Cardiac fibroblast (primary cell): ENCODE results near the gene PNP.
"Not testable (repeated sequence)": the region's sequence is repeated elsewhere in the genome, so short reads cannot be mapped to it uniquely, and the experiment has no call there.

Experiments
- DNase-seq, 2 donors: peaks; one replicate each; pipeline versions ENCODE4 v3.0.0 to v3.0.0-alpha.2; 2010; ENCODE audit warnings: low read depth in 2 of 2
- H3K4me3 ChIP-seq, 2 donors: replicated peaks in 1 of 2; 1 replicate in 1 of 2; 2 replicates in 1 of 2; pipeline ENCODE4 v1.5.1; 2011; ENCODE audit warnings: low read depth in 2 of 2, low read length in 2 of 2, mild to moderate bottlenecking in 2 of 2, moderate library complexity in 1 of 2
- TF ChIP-seq, protein P1 (sequence below): IDR thresholded peaks from one replicate; pipeline ENCODE4 v1.5.1; 2011; ENCODE audit warnings: low read depth, mild to moderate bottlenecking, low read length, inconsistent platforms

The PNP gene

DNA sequence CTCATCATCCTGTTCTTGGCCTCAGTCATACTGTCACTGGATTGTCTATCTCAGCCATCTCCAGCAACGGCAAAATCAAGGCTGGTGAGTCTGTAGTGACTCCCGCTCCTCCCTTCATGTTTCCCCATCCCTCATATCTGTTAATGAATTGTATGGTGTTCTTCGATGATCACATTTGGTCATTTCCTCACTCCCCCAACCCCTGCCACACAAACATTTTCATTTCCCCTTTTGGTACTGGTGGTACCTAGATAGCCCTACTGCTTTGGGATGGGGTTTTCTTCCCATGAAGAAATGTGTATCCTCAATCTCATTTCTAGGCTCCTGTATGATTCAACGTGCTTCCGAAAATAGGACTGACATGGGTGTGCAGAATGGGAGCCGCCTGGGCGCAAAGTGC lies 30.5 kb upstream of the PNP start:
- no peak overlapping the region for H3K4me3 ChIP-seq
- TF ChIP-seq, protein P1, sequence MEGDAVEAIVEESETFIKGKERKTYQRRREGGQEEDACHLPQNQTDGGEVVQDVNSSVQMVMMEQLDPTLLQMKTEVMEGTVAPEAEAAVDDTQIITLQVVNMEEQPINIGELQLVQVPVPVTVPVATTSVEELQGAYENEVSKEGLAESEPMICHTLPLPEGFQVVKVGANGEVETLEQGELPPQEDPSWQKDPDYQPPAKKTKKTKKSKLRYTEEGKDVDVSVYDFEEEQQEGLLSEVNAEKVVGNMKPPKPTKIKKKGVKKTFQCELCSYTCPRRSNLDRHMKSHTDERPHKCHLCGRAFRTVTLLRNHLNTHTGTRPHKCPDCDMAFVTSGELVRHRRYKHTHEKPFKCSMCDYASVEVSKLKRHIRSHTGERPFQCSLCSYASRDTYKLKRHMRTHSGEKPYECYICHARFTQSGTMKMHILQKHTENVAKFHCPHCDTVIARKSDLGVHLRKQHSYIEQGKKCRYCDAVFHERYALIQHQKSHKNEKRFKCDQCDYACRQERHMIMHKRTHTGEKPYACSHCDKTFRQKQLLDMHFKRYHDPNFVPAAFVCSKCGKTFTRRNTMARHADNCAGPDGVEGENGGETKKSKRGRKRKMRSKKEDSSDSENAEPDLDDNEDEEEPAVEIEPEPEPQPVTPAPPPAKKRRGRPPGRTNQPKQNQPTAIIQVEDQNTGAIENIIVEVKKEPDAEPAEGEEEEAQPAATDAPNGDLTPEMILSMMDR, result no peak
- no peak for DNase-seq

DNA sequence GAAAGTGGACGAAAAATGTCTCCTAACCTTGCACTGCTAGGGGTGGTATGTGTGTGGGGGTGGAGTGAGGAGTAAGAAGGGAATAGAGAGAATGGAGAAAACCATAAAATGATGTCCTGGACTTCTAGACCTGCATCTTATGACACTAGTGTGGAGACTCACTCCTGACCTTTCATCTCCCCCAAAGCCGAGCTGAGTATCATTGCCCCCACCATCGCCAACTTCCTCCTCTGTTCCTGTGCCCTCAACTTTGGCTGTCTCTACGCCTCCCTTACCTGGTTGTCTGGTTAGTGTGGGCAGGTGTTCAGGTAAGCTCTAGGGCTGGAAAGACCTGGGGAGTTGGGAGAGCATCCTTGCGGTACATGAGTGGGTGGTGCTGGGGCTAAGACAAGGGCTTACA lies 28.7 kb upstream of the PNP start:
- no peak overlapping the region for H3K4me3 ChIP-seq
- no peak for DNase-seq
- TF ChIP-seq, protein P1, result no peak

DNA sequence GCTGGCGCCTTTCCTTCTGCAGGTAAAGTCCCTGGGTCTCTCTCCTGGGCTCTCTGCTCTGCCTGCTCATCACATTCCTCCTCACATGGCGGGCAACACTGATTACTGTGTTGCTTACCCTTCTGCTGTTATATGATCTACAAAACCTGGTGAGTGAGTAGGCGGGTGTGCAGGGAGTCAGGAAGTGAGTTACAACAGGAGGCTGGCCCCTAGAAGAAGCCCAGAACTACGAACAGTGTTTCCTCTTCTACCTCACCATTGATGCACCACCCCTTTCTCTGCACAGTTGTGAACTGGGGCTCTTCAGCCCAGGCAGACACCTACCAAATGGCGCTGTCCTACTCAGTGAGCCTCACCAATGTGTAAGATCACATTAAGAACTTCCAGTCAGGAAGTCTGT lies 28.3 kb upstream of the PNP start:
- TF ChIP-seq, protein P1, result no peak
- H3K4me3 ChIP-seq, result no peak overlapping the region
- no peak for DNase-seq

DNA sequence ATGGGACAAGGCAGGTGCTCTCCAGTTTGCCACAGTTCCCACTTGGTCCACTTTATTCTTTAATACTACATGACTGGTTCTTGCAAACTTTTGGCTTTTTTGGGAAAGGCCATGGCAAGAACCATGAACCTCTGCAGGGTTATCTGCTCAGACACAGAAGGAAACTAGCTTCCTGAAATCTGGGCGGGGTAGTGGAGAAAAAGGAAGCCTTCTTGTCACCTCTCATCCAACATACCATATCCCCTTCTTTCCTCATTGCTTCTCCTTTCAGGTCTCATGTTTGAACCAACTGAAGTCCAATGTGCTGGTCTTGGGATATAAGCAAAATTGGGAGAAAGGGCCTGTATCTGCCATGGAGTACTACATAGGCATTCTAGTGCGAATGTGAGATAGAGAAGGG lies 27.7 kb upstream of the PNP start:
- H3K4me3 ChIP-seq, result no peak overlapping the region
- TF ChIP-seq, protein P1, result no peak
- DNase-seq, result no peak

DNA sequence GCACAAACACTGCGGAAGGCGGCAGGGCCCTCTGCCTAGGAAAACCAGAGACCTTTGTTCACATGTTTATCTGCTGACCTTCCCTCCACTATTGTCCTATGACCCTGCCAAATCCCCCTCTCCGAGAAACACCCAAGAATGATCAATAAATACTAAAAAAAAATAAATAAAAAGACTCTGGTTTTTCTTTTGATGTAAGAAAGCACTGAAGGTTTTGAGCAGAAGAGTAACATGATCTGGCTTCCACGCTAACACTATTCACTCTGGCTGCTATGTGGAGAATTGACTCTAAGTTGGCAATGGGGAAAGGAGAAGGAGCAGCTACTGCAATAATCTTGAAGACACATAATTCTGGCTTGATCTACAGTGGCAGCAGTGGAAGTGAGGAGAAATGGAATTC lies 25.6 kb upstream of the PNP start:
- DNase-seq, H3K4me3 ChIP-seq: not testable (repeated sequence)

DNA sequence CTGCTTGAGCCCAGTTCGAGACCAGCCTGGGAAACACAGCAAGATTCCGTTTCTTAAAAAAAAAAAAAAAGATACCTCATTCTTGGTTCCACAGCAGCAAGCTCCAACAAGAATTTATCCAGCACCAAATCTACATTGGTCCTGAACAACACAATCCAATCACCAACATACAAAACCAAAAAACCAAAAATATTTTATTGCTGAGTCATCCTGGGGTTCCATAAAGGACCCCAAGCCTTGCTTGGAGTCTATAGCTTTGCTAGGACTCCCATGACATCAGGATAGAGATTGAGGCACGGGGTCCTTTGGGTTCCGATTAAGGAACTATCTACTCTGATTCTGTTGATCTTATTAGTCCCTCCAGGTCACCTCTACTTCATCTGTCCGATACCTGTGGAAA lies 22.3 kb upstream of the PNP start:
- TF ChIP-seq, protein P1, result no peak
- no peak overlapping the region for H3K4me3 ChIP-seq
- DNase-seq, result no peak

DNA sequence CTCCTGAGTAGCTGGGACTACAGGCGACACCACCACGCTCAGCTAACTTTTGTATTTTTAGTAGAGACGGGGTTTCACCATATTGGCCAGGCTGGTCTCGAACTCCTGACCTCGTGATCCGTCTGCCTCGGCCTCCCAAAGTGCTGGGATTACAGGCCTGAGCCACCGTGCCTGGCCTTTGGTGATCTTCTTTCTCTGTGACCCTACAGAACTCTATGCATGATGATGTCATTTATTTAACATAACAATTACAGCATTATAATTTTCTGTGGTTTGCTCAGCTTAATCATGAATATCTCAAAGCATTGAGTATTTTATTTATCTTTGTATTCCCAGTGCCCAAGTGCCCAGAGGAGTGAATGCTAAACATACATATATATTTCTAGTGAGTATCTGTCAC lies 16.4 kb upstream of the PNP start:
- not testable (repeated sequence) for H3K4me3 ChIP-seq, DNase-seq

DNA sequence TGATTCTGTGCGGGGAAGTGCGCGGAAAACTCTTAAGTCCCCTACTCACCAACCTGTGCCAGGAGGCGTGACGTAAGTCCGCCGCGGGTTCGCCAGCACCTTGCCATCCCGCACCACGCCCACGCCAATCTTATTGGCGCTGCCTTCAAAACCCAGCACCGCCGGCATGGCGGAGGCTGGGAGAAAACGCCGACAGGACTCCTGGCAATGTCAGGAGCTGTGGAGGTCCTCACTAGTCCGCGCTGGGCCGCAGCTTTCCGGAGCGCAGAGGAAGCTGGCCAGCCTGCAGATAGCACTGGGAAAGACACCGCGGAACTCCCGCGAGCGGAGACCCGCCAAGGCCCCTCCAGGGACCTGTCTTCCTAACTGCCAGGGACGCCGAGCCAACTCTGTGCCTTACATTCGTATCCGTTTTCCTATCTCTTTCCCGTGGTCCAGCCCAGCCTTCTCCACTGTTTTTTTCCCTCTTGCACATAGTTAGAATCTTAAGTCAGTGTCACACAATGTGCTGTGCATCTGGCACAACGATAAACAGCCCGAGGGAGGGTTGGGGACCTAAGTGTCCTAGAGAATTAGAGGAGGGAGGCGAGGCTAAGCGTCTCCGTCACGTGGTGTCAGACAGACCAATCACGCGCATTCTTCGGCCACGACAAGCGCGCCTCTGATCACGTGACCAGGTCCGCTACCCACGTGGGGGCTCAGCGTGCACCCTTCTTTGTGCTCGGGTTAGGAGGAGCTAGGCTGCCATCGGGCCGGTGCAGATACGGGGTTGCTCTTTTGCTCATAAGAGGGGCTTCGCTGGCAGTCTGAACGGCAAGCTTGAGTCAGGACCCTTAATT lies 14.5 kb upstream of the PNP start, which contains the start of the genes APEX1 and OSGEP:
TSS of gene APEX1 (plus strand) at position 711 of the 839 bp plus-strand sequence. CDS start 420 bp downstream, outside the sequence.
TSS of gene OSGEP (minus strand) at position 297 of the 839 bp plus-strand sequence. CDS start at position 168, 129 bp downstream.
- peak; percentile 99 to 100 for DNase-seq
- TF ChIP-seq, protein P1, result no peak
- peak within 1 kb of the TSS; percentile 84 to 94 for H3K4me3 ChIP-seq
